Thoracic aorta (tissue), 2 donors: ENCODE measurements around the gene RASGRP2. TPM values are rescaled to one million over a fixed set of nuclear protein-coding genes. Genes with fewer than 3 reads are reported as not detected.

Source experiments
- ATAC-seq: fragments of 150-250 bp; one replicate; pipeline ENCODE4 v1.8.0; 2017; ENCODE audit warnings: low read depth; ENCODE audit not compliant: insufficient number of reproducible peaks, low FRiP score
- DNase-seq: peaks from one replicate; pipeline ENCODE4 v3.0.0-alpha.2; 2020; ENCODE audit warnings: low spot score
- H3K27ac ChIP-seq, 2 donors: fragments of 200-600 bp; sonication (generic); 1 replicate in 1 of 2; 2 replicates in 1 of 2; pipeline ENCODE4 v1.5.1; 2016; ENCODE audit warnings: mild to moderate bottlenecking in 2 of 2, moderate library complexity in 2 of 2
- H3K27me3 ChIP-seq: fragments of 200-600 bp; sonication (generic); replicated peaks from 2 replicates; pipeline ENCODE4 v1.6.0; 2016; ENCODE audit warnings: mild to moderate bottlenecking; ENCODE audit not compliant: insufficient read depth
- H3K36me3 ChIP-seq: fragments of 200-600 bp; sonication (generic); one replicate; pipeline ENCODE4 v1.5.1; 2016
- H3K4me1 ChIP-seq, 2 donors: fragments of 200-600 bp; sonication (generic); 1 replicate in 1 of 2; 2 replicates in 1 of 2; pipeline versions ENCODE4 v1.5.1 to v1.6.0; 2016; ENCODE audit warnings: low read depth in 2 of 2, mild to moderate bottlenecking in 1 of 2; ENCODE audit not compliant: control insufficient read depth in 1 of 2
- H3K4me3 ChIP-seq: fragments of 200-600 bp; sonication (generic); 2 replicates; pipeline ENCODE4 v1.5.1; 2016; ENCODE audit warnings: mild to moderate bottlenecking
- H3K9me3 ChIP-seq: fragments of 200-600 bp; sonication (generic); 2 replicates; pipeline ENCODE4 v1.5.1; 2016
- CTCF ChIP-seq: fragments of 200-600 bp; sonication (generic); IDR thresholded peaks from one replicate; pipeline ENCODE4 v1.5.1; 2019; ENCODE audit warnings: antibody characterized with exemption
- total RNA-seq, 2 donors: library from RNA; depleted of rRNA; stranded (reverse); fragments of >200 nt; gene quantifications; one replicate each; pipeline versions ENCODE4 v1.1.0 to v1.2.3, GENCODE V29; 2016

Gene RASGRP2
- total RNA-seq, 2 donors from 2014 or later, result 78.4 to 89.1 TPM

GRCh38 chr11:64715756-64716472, 28.0 kb downstream of the RASGRP2 start:
- H3K27me3 ChIP-seq, result peaks cover 7% of the 10 kb centered on the region
- peaks cover 3 to 6% of the 10 kb centered on the region in 2 donors for H3K4me1 ChIP-seq
- H3K4me3 ChIP-seq, result no peak overlapping the region
- no peaks in the 10 kb centered on the region for H3K36me3 ChIP-seq
- no peak for TF ChIP-seq CTCF
- no peak overlapping the region for H3K27ac ChIP-seq
- DNase-seq (no peak), ATAC-seq (no peak)
- H3K9me3 ChIP-seq, result no peaks in the 10 kb centered on the region

- DNase-seq (no peak), ATAC-seq (no peak)
- Histone ChIP-seq H3K27me3 (peaks cover 7% of the 10 kb centered on the region), H3K36me3 (no peaks in the 10 kb centered on the region), H3K4me1 (peaks cover 3 to 6% of the 10 kb centered on the region in 2 donors), H3K4me3 (no peak overlapping the region), H3K9me3 (no peaks in the 10 kb centered on the region), H3K27ac (no peak overlapping the region)
- TF ChIP-seq CTCF, result no peak
These were observed 28.8 kb downstream of the RASGRP2 start for GRCh38 chr11:64715110-64715509.

GRCh38 chr11:64714666-64715065, 29.3 kb downstream of the RASGRP2 start:
- no peak overlapping the region for H3K4me3 ChIP-seq
- H3K4me1 ChIP-seq, result peaks cover 3 to 6% of the 10 kb centered on the region in 2 donors
- no peak for TF ChIP-seq CTCF
- H3K36me3 ChIP-seq, result no peaks in the 10 kb centered on the region
- H3K9me3 ChIP-seq, result no peaks in the 10 kb centered on the region
- DNase-seq, result no peak
- no peak overlapping the region for H3K27ac ChIP-seq
- peaks cover 7% of the 10 kb centered on the region for H3K27me3 ChIP-seq
- no peak for ATAC-seq

GRCh38 chr11:64713781-64714363, 30.1 kb downstream of the RASGRP2 start:
- TF ChIP-seq CTCF, result no peak

GRCh38 chr11:64713016-64713707, 30.8 kb downstream of the RASGRP2 start:
- H3K27me3 ChIP-seq, result peaks cover 7% of the 10 kb centered on the region
- H3K9me3 ChIP-seq, result no peaks in the 10 kb centered on the region
- H3K36me3 ChIP-seq, result no peaks in the 10 kb centered on the region
- no peak for ATAC-seq
- H3K4me1 ChIP-seq, result peaks cover 3 to 6% of the 10 kb centered on the region in 2 donors
- H3K4me3 ChIP-seq, result peak overlapping the region; percentile 26
- TF ChIP-seq CTCF, result no peak
- no peak for DNase-seq
- no peak overlapping the region for H3K27ac ChIP-seq

More at GRCh38 chr11:64713781-64714363, 30.1 kb downstream of the RASGRP2 start:
- ATAC-seq (no peak), DNase-seq (no peak)
- Histone ChIP-seq H3K27ac (no peak overlapping the region), H3K4me1 (peaks cover 3 to 6% of the 10 kb centered on the region in 2 donors), H3K9me3 (no peaks in the 10 kb centered on the region), H3K36me3 (no peaks in the 10 kb centered on the region), H3K4me3 (peak overlapping the region; percentile 35), H3K27me3 (peaks cover 7% of the 10 kb centered on the region)
